Measurements from ENCODE around the gene PSORS1C1.

GRCh38 chr6:31125586-31126363, 11.2 kb downstream of the PSORS1C1 start:
- TF ChIP-seq CTCF (conservative IDR thresholded peaks at IDR 0.05): no peak
- TF ChIP-seq ZFX (IDR thresholded peaks at IDR 0.05): no peak
